H1 (cell line): Measurements from ENCODE around the gene LEMD2. TPM values are rescaled to one million over a fixed set of nuclear protein-coding genes. Genes with fewer than 3 reads are reported as not detected.

Experiments used
- ASH2L ChIP-seq: fragments of 200-600, 300-600 bp; sonication (generic); IDR thresholded peaks from one replicate; pipeline ENCODE4 v1.7.1; 2017; ENCODE audit warnings: low read length
- BACH1 ChIP-seq: IDR thresholded peaks from 2 replicates; pipeline ENCODE4 v1.6.1; 2012; ENCODE audit warnings: low read length, improper control_type of control experiment
- SUZ12 ChIP-seq: fragments of 200-600 bp; sonication (generic); IDR thresholded peaks from 2 replicates; pipeline ENCODE4 v1.6.1; 2012; ENCODE audit warnings: mild to moderate bottlenecking, inconsistent platforms, low read length, moderate library complexity, mixed read lengths
- polyA plus RNA-seq, 7 experiments: library from polyadenylated mRNA; depleted of rRNA in 3 of 7; stranded (reverse) in 5 of 7; unstranded in 2 of 7; fragments of >200 nt in 5 of 7; fragments of 200-250 nt in 2 of 7; gene quantifications; 1 replicate in 5 of 7; 2 replicates in 1 of 7; 4 replicates in 1 of 7; pipeline versions ENCODE4 v1.2.1 to v1.2.3, GENCODE V29; 2011 to 2013; ENCODE audit warnings: missing spikeins in 2 of 7, mixed read lengths in 2 of 7
- total RNA-seq: library from RNA; stranded (reverse); fragmentation: NEBNext Ultra II Directional; extraction: Animal tissue kit (Norgen Biotek cat#: 25700); gene quantifications from 2 replicates; pipeline ENCODE4 v1.2.1, GENCODE V29; 2021

The LEMD2 gene
- total and polyA plus RNA-seq, 2 of the 8 experiments (the other 6 are each of a cell fraction or from before 2014, with no cell fraction given): 32.7 to 57.3 TPM

DNA sequence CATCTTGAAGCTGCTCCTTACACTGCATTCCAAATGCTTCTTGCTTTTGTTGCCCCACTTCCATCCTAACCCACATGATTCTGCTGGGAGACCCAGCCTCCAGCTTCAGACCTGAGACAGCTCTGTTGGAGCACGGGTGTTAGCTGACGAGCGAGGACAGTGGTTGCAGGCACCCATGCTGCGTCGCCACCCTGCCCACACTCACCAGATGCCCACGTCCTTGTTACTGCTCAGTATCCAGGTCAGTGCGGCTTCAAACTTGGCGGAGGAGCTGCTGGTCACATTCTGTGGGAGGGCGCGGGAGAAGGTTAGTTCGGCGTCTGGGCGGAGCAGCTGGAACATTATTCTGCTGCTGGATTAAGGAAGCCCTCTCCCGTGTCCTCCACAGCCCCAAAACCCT is 9.0 kb downstream of the LEMD2 start (continued):
- TF ChIP-seq BACH1 (no peak), SUZ12 (no peak), ASH2L (no peak)
